ENCODE data around the gene PPFIBP1.
"Not testable (repeated sequence)": the region's sequence is repeated elsewhere in the genome, so short reads cannot be mapped to it uniquely, and the experiment has no call there.

Gene PPFIBP1

GRCh38 chr12:27566626-27567025, 42.6 kb downstream of the PPFIBP1 start:
- no peak for DNase-seq (ENCODE audit: low read depth)

GRCh38 chr12:27571463-27571862, 47.5 kb downstream of the PPFIBP1 start:
- DNase-seq (ENCODE audit: low read depth), result no peak

GRCh38 chr12:27572486-27573255, 48.7 kb downstream of the PPFIBP1 start:
- DNase-seq (ENCODE audit: low read depth), result no peak

- DNase-seq (ENCODE audit: low read depth), result no peak
These were observed 50.0 kb downstream of the PPFIBP1 start for GRCh38 chr12:27573972-27574371.

GRCh38 chr12:27575090-27575761, 51.2 kb downstream of the PPFIBP1 start:
- no peak for DNase-seq (ENCODE audit: low read depth)

- DNase-seq (ENCODE audit: low read depth), result no peak
These were observed 51.7 kb downstream of the PPFIBP1 start for GRCh38 chr12:27575762-27576118.

- no peak for DNase-seq (ENCODE audit: low read depth)
These were observed 52.8 kb downstream of the PPFIBP1 start for GRCh38 chr12:27576667-27577347.

- no peak for DNase-seq (ENCODE audit: low read depth)
These were observed 53.7 kb downstream of the PPFIBP1 start for GRCh38 chr12:27577688-27578087.

GRCh38 chr12:27578689-27579372, 54.8 kb downstream of the PPFIBP1 start:
- DNase-seq (ENCODE audit: low read depth), result no peak

- DNase-seq (ENCODE audit: low read depth), result no peak
These were observed 56.7 kb downstream of the PPFIBP1 start for GRCh38 chr12:27580561-27581330.

GRCh38 chr12:27581331-27581671, 57.3 kb downstream of the PPFIBP1 start:
- DNase-seq (ENCODE audit: low read depth), result not testable (repeated sequence)

- not testable (repeated sequence) for DNase-seq (ENCODE audit: low read depth)
These were observed 57.8 kb downstream of the PPFIBP1 start for GRCh38 chr12:27581833-27582232.

GRCh38 chr12:27582445-27582844, 58.4 kb downstream of the PPFIBP1 start:
- DNase-seq (ENCODE audit: low read depth), result not testable (repeated sequence)

GRCh38 chr12:27583057-27583797, 59.2 kb downstream of the PPFIBP1 start:
- no peak for DNase-seq (ENCODE audit: low read depth)

GRCh38 chr12:27583981-27584380, 60.0 kb downstream of the PPFIBP1 start:
- no peak for DNase-seq (ENCODE audit: low read depth)

- DNase-seq (ENCODE audit: low read depth), result no peak
These were observed 61.8 kb downstream of the PPFIBP1 start for GRCh38 chr12:27585739-27586265.

- DNase-seq (ENCODE audit: low read depth), result not testable (repeated sequence)
These were observed 64.2 kb downstream of the PPFIBP1 start for GRCh38 chr12:27588075-27588730.

- DNase-seq (ENCODE audit: low read depth), result no peak
These were observed 64.8 kb downstream of the PPFIBP1 start for GRCh38 chr12:27588776-27589175.

GRCh38 chr12:27589419-27589818, 65.4 kb downstream of the PPFIBP1 start:
- DNase-seq (ENCODE audit: low read depth), result no peak

- not testable (repeated sequence) for DNase-seq (ENCODE audit: low read depth)
These were observed 67.7 kb downstream of the PPFIBP1 start for GRCh38 chr12:27591698-27592097.
